Prostate gland (tissue), 2 donors: Measurements from ENCODE around the gene TUBB2B.

Experiments
- CTCF ChIP-seq, 4 experiments: fragments of 200-600 bp in 2 of 4; fragments of 450-650 bp in 2 of 4; sonication (generic) in 2 of 4; IDR thresholded peaks; 1 replicate in 3 of 4; 2 replicates in 1 of 4; pipeline ENCODE4 v1.5.1; 2016 to 2019; ENCODE audit warnings: antibody characterized with exemption in 4 of 4, mild to moderate bottlenecking in 2 of 4, moderate library complexity in 2 of 4
- POLR2A ChIP-seq: fragments of 450-650 bp; IDR thresholded peaks from one replicate; pipeline ENCODE4 v1.6.1; 2016; ENCODE audit warnings: antibody characterized with exemption, mild to moderate bottlenecking
- POLR2AphosphoS5 ChIP-seq: sonication (generic); formaldehyde crosslinking; IDR thresholded peaks from one replicate; pipeline ENCODE4 v1.6.1; 2017; ENCODE audit warnings: antibody characterized with exemption

GRCh38 chr6:3272911-3273547, 45.6 kb upstream of the TUBB2B start:
- TF ChIP-seq CTCF (IDR thresholded peaks at IDR 0.05) (no peak), POLR2A (no peak), POLR2AphosphoS5 (no peak)
